Endothelial cell of umbilical vein (primary cell): ENCODE data around the gene TMEM239.

Experiments used
- CTCF ChIP-seq, 2 donors: IDR thresholded peaks; 1 replicate in 1 of 2; 2 replicates in 1 of 2; pipeline ENCODE4 v1.5.1; 2011; ENCODE audit warnings: low read length in 2 of 2, mild to moderate bottlenecking in 2 of 2, moderate library complexity in 2 of 2, control low read depth in 1 of 2, inconsistent platforms in 1 of 2, low read depth in 1 of 2; ENCODE audit not compliant: insufficient read depth in 1 of 2; ENCODE audit errors: extremely low read depth in 1 of 2
- EZH2 ChIP-seq: IDR thresholded peaks from 2 replicates; pipeline ENCODE4 v1.6.1; 2012; ENCODE audit warnings: borderline replicate concordance, low read depth, mild to moderate bottlenecking, moderate library complexity, low read length, inconsistent platforms; ENCODE audit not compliant: severe bottlenecking
- FOS ChIP-seq: IDR thresholded peaks from 2 replicates; pipeline ENCODE4 v1.6.1; 2011; ENCODE audit warnings: mild to moderate bottlenecking, low read length, moderate library complexity, borderline replicate concordance; ENCODE audit not compliant: insufficient read depth
- MAX ChIP-seq: IDR thresholded peaks from 2 replicates; pipeline ENCODE4 v1.6.1; 2011; ENCODE audit not compliant: insufficient read depth, insufficient read length
- MYC ChIP-seq: IDR thresholded peaks from one replicate; pipeline ENCODE4 v1.6.1; 2011; ENCODE audit warnings: mild to moderate bottlenecking, low read depth, low read length
- POLR2A ChIP-seq: IDR thresholded peaks from 2 replicates; pipeline ENCODE4 v1.6.1; 2012; ENCODE audit warnings: low read depth, mild to moderate bottlenecking, control low read depth, low read length
- POLR2AphosphoS5 ChIP-seq: IDR thresholded peaks from 2 replicates; pipeline ENCODE4 v1.6.1; 2012; ENCODE audit warnings: low read depth, mild to moderate bottlenecking, control low read depth, low read length, moderate library complexity; ENCODE audit not compliant: insufficient read depth

GRCh38 chr20:2773812-2774211, 42.4 kb upstream of the TMEM239 start:
- TF ChIP-seq CTCF (IDR thresholded peaks at IDR 0.05; ENCODE audit: extremely low read depth in 1 of 2, insufficient read depth in 1 of 2, low read depth in 1 of 2, low read length in 2 of 2) (no peak), POLR2AphosphoS5 (no peak), POLR2A (no peak), MAX (no peak), MYC (no peak), EZH2 (no peak), FOS (no peak)
